Effector memory CD4-positive, alpha-beta T cell (primary cell): ENCODE data around the gene G3BP2.

Experiments used
- DNase-seq, 3 donors: peaks; one replicate each; pipeline ENCODE4 v3.0.0-alpha.2; 2020
- H3K27ac ChIP-seq: 2 replicates; pipeline ENCODE4 v1.7.0; 2013; ENCODE audit warnings: mild to moderate bottlenecking, low read length, moderate library complexity; ENCODE audit not compliant: insufficient read depth, poor library complexity, severe bottlenecking
- H3K27me3 ChIP-seq: replicated peaks from 2 replicates; pipeline ENCODE4 v1.7.0; 2013; ENCODE audit warnings: mild to moderate bottlenecking, low read length; ENCODE audit not compliant: insufficient read depth, control insufficient read depth, poor library complexity, severe bottlenecking
- H3K36me3 ChIP-seq: 2 replicates; pipeline ENCODE4 v1.7.0; 2013; ENCODE audit warnings: mild to moderate bottlenecking, low read length, moderate library complexity; ENCODE audit not compliant: control insufficient read depth, insufficient read depth
- H3K4me1 ChIP-seq: 2 replicates; pipeline ENCODE4 v1.7.0; 2013; ENCODE audit warnings: low read length, mild to moderate bottlenecking; ENCODE audit not compliant: control insufficient read depth, insufficient read depth, poor library complexity, severe bottlenecking
- H3K4me3 ChIP-seq: 2 replicates; pipeline ENCODE4 v1.7.0; 2013; ENCODE audit warnings: low read length, low read depth, mild to moderate bottlenecking; ENCODE audit not compliant: insufficient read depth, poor library complexity, severe bottlenecking
- H3K9me3 ChIP-seq: 2 replicates; pipeline ENCODE4 v1.7.0; 2013; ENCODE audit warnings: mild to moderate bottlenecking, low read length, moderate library complexity; ENCODE audit not compliant: control insufficient read depth

The G3BP2 gene

GRCh38 chr4:75685546-75686189, 12.5 kb upstream of the G3BP2 start:
- Histone ChIP-seq H3K27me3 (no peaks in the 10 kb centered on the region), H3K4me3 (no peak overlapping the region), H3K36me3 (no peaks in the 10 kb centered on the region), H3K27ac (no peak overlapping the region), H3K4me1 (peaks cover 9% of the 10 kb centered on the region), H3K9me3 (no peaks in the 10 kb centered on the region)
- DNase-seq: no peak

DNA sequence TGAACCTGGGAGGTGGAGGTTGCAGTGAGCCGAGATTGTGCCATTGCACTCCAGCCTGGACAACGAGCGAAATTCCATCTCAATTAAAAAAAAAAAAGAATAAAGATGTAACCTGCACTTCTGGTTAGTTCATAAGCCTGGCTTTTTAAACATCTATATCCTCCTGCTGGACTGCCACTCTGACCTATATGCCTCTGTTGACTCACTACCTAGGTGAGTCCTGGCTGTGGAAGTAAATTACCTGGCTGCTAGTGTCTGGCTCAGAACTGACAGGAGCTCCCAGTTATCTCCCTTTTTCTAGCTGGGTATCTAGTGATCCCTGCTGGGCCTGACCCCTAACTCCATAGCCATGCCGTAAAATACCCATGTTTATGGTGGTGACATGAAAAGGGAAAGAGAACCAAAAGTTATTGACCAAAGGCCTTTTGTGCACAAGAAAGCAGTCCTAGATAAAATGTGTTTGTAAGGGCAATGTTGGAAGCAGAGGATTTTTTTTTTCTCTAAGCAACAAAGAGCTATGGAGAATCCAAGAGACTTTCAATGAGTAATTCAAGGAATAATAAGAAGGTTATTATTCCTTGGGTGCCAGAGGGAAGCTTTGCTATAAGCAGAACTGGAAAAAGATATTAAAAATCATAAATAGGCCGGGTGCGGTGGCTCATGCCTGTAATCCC, 10.4 kb upstream of the G3BP2 start:
- no peaks in the 10 kb centered on the region for H3K9me3 ChIP-seq

GRCh38 chr4:75679876-75680575, 6.8 kb upstream of the G3BP2 start:
- H3K9me3 ChIP-seq: no peaks in the 10 kb centered on the region
- H3K36me3 ChIP-seq: no peaks in the 10 kb centered on the region
- H3K27me3 ChIP-seq: no peaks in the 10 kb centered on the region
- H3K27ac ChIP-seq: no peak overlapping the region
- H3K4me3 ChIP-seq: no peak overlapping the region
- H3K4me1 ChIP-seq: peaks cover 7% of the 10 kb centered on the region
- DNase-seq: no peak

More for the DNA sequence above, 10.4 kb upstream of the G3BP2 start:
- peaks cover 9% of the 10 kb centered on the region for H3K4me1 ChIP-seq
- DNase-seq: no peak
- no peaks in the 10 kb centered on the region for H3K27me3 ChIP-seq
- H3K36me3 ChIP-seq: no peaks in the 10 kb centered on the region
- H3K4me3 ChIP-seq: no peak overlapping the region
- no peak overlapping the region for H3K27ac ChIP-seq

DNA sequence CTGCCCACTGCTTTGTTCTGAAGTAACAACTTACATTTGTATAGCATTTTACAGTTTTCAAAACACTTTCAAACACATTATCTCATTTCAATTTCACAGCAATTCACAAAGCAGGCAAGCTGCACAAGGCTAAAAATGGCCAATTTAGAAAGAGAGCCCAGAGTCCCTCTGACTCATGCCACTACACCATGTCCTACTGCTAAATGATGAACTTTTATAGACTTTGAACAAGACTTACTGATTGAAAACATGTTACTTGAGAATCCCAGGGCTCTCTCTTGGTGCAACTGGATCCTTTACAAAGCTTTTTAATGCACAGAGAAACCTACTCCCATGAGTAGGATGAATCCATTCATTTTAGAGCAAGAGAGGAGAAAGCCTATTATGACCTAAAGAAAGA, 5.8 kb upstream of the G3BP2 start:
- H3K27me3 ChIP-seq: no peaks in the 10 kb centered on the region
- H3K27ac ChIP-seq: no peak overlapping the region
- H3K36me3 ChIP-seq: no peaks in the 10 kb centered on the region
- H3K9me3 ChIP-seq: no peaks in the 10 kb centered on the region
- no peak for DNase-seq
- no peak overlapping the region for H3K4me3 ChIP-seq
- H3K4me1 ChIP-seq: peaks cover 10% of the 10 kb centered on the region

DNA sequence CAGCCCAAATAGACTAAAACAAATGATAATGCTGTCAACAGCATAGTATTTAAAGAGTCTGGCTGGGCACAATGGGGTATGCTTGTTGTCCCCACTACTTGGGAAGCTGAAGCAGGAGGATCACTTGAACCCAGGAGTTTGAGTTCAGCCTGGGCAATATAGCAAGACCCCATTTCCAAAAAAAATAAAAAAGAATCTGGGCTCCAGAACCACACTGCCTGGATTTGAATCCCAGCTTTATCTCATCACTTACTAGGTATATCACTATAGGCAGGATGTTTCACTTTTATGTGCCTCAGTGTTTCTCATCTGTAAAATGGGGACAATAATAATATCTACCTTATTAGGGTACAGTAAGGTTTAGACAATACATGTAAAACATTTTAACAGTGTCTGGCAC, 5.3 kb upstream of the G3BP2 start:
- peaks cover 10% of the 10 kb centered on the region for H3K4me1 ChIP-seq
- DNase-seq: no peak
- H3K4me3 ChIP-seq: no peak overlapping the region
- H3K36me3 ChIP-seq: no peaks in the 10 kb centered on the region
- H3K27me3 ChIP-seq: no peaks in the 10 kb centered on the region
- H3K27ac ChIP-seq: no peak overlapping the region
- H3K9me3 ChIP-seq: no peaks in the 10 kb centered on the region

DNA sequence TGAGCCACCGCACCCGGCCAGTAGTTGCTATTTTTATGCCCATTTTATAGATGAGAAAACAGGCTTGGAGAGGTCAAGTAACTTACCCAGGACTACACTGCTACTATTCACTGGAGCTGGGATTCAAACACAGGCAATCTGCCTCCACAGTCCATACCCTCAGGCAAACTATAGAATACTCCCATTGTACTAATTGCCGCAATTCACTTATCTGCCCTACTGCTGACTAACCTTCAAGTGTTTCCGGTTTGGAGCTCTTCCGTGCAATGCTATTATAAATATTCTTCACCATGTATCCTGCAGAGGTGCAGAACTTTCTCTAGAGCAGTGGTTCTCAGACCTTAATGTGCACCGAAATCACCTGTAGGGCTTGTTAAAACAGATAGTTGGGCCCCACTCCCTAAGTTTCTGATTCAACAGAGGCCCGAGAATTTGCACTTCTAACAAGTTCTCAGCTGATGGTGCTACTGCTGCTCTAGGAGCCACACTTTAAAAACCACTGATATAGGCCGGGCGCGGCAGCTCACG, 1.9 kb upstream of the G3BP2 start:
- H3K27me3 ChIP-seq: no peaks in the 10 kb centered on the region
- no peak overlapping the region for H3K27ac ChIP-seq
- DNase-seq: no peak
- peaks cover 6% of the 10 kb centered on the region for H3K36me3 ChIP-seq
- H3K4me1 ChIP-seq: peaks cover 20% of the 10 kb centered on the region
- H3K4me3 ChIP-seq: no peak overlapping the region
- H3K9me3 ChIP-seq: no peaks in the 10 kb centered on the region

- H3K4me3 ChIP-seq: peak overlapping the region; percentile 100
- peak overlapping the region; percentile 99 for H3K27ac ChIP-seq
- H3K9me3 ChIP-seq: no peaks in the 10 kb centered on the region
- H3K27me3 ChIP-seq: no peaks in the 10 kb centered on the region
- H3K4me1 ChIP-seq: peaks cover 21% of the 10 kb centered on the region
- H3K36me3 ChIP-seq: peaks cover 6% of the 10 kb centered on the region
- no peak for DNase-seq
Measured at GRCh38 chr4:75673959-75674328, 733 bp upstream of the G3BP2 start.

DNA sequence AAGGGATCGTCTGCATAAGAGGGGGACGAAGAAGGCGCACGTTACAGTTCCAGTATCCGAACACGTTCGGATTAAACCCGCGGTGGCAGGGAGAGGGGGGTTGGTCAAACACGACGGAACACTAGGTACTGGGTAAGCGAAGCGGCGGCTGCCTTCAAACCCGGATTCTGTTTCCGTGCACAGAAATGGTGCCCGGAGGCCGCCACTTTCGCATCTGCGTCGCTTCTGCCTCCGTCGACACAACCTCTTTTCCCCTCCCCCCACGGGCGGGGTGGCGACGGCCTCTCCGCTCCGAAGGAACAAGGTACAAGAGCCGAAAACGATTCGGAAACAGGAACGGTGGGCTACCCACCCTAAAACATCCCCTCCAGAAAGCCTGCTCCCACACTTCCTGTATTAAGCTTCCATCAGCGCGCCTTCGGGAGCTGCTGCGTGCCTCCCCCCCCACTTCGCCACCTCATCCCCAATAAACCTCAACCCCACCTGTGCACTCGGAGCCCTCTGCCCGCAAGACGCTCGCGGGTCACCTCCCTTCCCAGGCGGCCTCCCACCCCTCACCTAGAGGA, 667 bp downstream of the G3BP2 start:
- Histone ChIP-seq H3K27ac (peak overlapping the region; percentile 99), H3K9me3 (no peaks in the 10 kb centered on the region), H3K4me1 (peaks cover 21% of the 10 kb centered on the region), H3K36me3 (peaks cover 6% of the 10 kb centered on the region), H3K27me3 (no peaks in the 10 kb centered on the region), H3K4me3 (peak overlapping the region; percentile 100)
- peak; percentile 55 to 70 (median 64) for DNase-seq

DNA sequence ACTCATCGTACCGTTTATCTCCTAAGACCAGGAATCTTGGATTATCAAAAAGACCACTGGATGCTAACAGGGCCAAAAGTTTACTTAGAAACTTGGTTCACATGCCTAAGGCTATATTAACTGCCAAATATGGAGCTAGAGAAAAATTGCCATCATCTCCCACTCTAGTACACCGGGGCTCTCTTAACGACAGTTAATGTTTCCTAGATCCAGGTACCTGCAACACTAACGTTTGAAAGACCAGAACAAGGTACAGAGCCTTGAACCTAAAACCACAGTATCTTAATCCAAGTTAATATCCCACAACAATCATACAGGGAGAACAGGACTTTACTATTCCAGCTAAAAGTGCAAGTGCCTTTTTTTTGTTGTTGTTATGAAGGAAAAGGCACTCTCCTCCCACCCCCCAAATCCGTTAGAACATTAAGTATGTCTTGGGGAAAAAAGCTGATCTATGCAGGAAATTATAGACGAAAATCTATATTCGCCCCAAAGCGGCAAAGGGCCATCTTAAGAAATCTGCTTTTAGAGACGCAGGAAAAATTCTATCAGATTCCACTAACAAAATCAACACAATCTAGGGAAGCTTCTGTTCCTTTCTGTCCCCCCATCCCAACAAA, 1.3 kb downstream of the G3BP2 start:
- peak overlapping the region; percentile 100 for H3K4me3 ChIP-seq
- peaks cover 6% of the 10 kb centered on the region for H3K36me3 ChIP-seq
- no peaks in the 10 kb centered on the region for H3K9me3 ChIP-seq
- H3K27me3 ChIP-seq: no peaks in the 10 kb centered on the region
- H3K4me1 ChIP-seq: peaks cover 24% of the 10 kb centered on the region
- no peak for DNase-seq
- H3K27ac ChIP-seq: peak overlapping the region; percentile 99
